ENCODE data around the gene BNC2. TPM values are rescaled to one million over a fixed set of nuclear protein-coding genes. Genes with fewer than 3 reads are reported as not detected.

Gene BNC2
- total RNA-seq, 1 experiment from 2014 or later = 4.9 TPM

DNA sequence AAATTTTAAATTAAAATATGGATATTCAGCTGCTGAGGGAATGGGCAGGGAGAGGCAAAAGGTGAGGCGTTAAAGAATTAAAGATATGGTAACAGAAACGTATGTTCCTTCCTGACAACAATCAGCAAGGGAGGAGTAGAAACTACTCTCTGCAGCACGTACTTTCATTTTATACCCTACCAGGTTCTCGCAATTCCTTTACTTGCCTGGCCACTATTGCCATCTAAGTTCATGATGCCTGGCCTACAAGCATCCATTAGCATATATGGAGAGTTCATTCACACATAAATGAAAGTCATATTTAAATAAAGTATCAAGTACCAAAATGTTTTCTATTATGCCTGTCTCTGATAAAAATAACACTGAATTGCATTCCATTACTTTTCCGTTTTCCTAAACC is 125.1 kb downstream of the BNC2 start:
- Histone ChIP-seq H3K9me3 (replicated peaks) (no peaks in the 10 kb centered on the region), H3K4me3 (no peak overlapping the region), H3K4me1 (replicated peaks) (no peaks in the 10 kb centered on the region), H3K27ac (no peak overlapping the region), H3K27me3 (replicated peaks) (no peaks in the 10 kb centered on the region), H3K36me3 (no peaks in the 10 kb centered on the region)
- DNase-seq (ENCODE audit: low read depth in 1 of 2, low spot score in 2 of 2) = no peak

DNA sequence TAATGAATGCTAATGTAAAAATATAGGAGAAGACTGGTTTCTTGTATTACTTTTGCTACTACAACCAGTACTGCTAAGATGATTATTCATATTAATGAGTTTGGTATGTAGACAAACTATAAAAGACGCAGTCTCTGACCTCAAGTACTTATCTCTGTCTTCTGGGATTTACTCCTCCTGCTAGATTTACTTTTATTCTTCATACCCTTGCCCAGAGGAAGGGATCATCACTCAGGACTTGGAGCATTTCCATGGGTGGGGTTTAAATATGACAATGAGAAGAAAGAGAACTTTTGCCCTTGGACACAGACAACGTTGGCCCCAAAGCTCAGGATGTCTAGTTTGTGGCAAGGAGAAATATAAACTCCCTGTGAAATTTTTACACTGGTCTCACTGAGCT is 126.1 kb downstream of the BNC2 start:
- Histone ChIP-seq H3K27ac (no peak overlapping the region), H3K4me1 (replicated peaks) (no peaks in the 10 kb centered on the region)
- no peak for DNase-seq (ENCODE audit: low read depth in 1 of 2, low spot score in 2 of 2)

GRCh38 chr9:16743375-16743774 is 127.1 kb downstream of the BNC2 start:
- DNase-seq (ENCODE audit: low read depth in 1 of 2, low spot score in 2 of 2) = no peak
- Histone ChIP-seq H3K4me3 (no peak overlapping the region), H3K27me3 (replicated peaks) (no peaks in the 10 kb centered on the region), H3K4me1 (replicated peaks) (no peaks in the 10 kb centered on the region), H3K27ac (no peak overlapping the region), H3K36me3 (no peaks in the 10 kb centered on the region), H3K9me3 (replicated peaks) (no peaks in the 10 kb centered on the region)

More for the DNA sequence above, 126.1 kb downstream of the BNC2 start:
- Histone ChIP-seq H3K4me3 (no peak overlapping the region), H3K9me3 (replicated peaks) (no peaks in the 10 kb centered on the region), H3K27me3 (replicated peaks) (no peaks in the 10 kb centered on the region), H3K36me3 (no peaks in the 10 kb centered on the region)

DNA sequence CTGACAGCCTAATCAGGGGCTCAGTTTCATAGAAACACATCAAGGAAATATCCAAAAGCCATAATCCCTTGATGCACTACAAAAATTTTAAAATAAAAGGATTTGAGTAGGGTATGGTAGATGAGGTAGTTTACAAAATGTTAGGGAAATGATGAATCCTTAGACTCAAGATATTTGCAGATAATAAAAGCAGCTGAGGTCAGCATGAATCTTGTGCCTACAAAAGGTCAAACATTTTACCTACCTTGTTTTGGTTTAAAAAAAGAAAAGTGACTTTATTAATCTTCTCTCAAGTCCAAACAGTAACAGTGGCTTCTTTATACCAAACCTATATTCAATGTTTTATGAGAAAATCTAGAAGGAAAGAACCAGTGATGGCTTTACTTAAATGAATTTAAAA is 135.5 kb downstream of the BNC2 start:
- Histone ChIP-seq H3K4me1 (replicated peaks) (no peaks in the 10 kb centered on the region), H3K4me3 (no peak overlapping the region), H3K27ac (no peak overlapping the region), H3K27me3 (replicated peaks) (no peaks in the 10 kb centered on the region), H3K36me3 (no peaks in the 10 kb centered on the region), H3K9me3 (replicated peaks) (no peaks in the 10 kb centered on the region)
- DNase-seq (ENCODE audit: low read depth in 1 of 2, low spot score in 2 of 2) = no peak

- Histone ChIP-seq H3K9me3 (replicated peaks) (no peaks in the 10 kb centered on the region), H3K4me3 (no peak overlapping the region), H3K36me3 (no peaks in the 10 kb centered on the region)
Measured at GRCh38 chr9:16732546-16732945, 137.9 kb downstream of the BNC2 start.

DNA sequence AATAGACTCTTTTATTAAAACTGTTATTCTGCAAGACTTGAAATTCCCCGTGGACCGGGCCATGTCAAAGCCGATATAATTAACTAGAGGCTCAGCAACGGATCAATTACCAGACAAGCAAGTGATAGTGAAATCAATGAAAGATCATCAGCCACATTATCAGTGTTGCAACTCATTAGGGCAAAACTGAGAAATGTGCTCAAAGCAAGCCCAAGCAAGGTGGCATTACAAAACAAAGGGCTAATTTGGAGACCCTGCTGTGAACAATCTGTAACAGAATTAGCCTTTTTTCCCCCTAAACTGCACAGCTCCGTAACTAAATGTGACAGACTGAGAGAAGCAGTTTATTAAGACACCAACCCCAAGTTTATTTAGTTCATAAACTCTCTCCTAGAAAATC is 140.3 kb downstream of the BNC2 start:
- no peaks in the 10 kb centered on the region for H3K27me3 ChIP-seq (replicated peaks)
- no peak overlapping the region for H3K27ac ChIP-seq
- no peaks in the 10 kb centered on the region for H3K9me3 ChIP-seq (replicated peaks)

More at GRCh38 chr9:16732546-16732945, 137.9 kb downstream of the BNC2 start:
- H3K27me3 ChIP-seq (replicated peaks) = no peaks in the 10 kb centered on the region
- no peak for DNase-seq (ENCODE audit: low read depth in 1 of 2, low spot score in 2 of 2)
- H3K27ac ChIP-seq = no peak overlapping the region
- H3K4me1 ChIP-seq (replicated peaks) = peaks cover 16% of the 10 kb centered on the region; the same call in 1 of the 2 replicates

GRCh38 chr9:16729651-16730050 is 140.8 kb downstream of the BNC2 start:
- H3K27ac ChIP-seq = no peak overlapping the region
- no peaks in the 10 kb centered on the region for H3K36me3 ChIP-seq
- H3K4me1 ChIP-seq (replicated peaks) = peaks cover 29% of the 10 kb centered on the region; the same call in 1 of the 2 replicates
- no peak for DNase-seq (ENCODE audit: low read depth in 1 of 2, low spot score in 2 of 2)
- H3K4me3 ChIP-seq = no peak overlapping the region
- no peaks in the 10 kb centered on the region for H3K9me3 ChIP-seq (replicated peaks)
- H3K27me3 ChIP-seq (replicated peaks) = no peaks in the 10 kb centered on the region

More for the DNA sequence above, 140.3 kb downstream of the BNC2 start:
- Histone ChIP-seq H3K36me3 (no peaks in the 10 kb centered on the region), H3K4me1 (replicated peaks) (peaks cover 25% of the 10 kb centered on the region; the same call in 1 of the 2 replicates), H3K4me3 (no peak overlapping the region)
- DNase-seq (ENCODE audit: low read depth in 1 of 2, low spot score in 2 of 2) = no peak

- no peaks in the 10 kb centered on the region for H3K36me3 ChIP-seq
- H3K9me3 ChIP-seq (replicated peaks) = no peaks in the 10 kb centered on the region
- no peak overlapping the region; the same call in 1 of the 2 replicates for H3K4me3 ChIP-seq
- peaks cover 30% of the 10 kb centered on the region for H3K4me1 ChIP-seq (replicated peaks)
- H3K27me3 ChIP-seq (replicated peaks) = no peaks in the 10 kb centered on the region
- no peak overlapping the region for H3K27ac ChIP-seq
- DNase-seq (ENCODE audit: low read depth in 1 of 2, low spot score in 2 of 2) = no peak
Measured at GRCh38 chr9:16728137-16728508, 142.3 kb downstream of the BNC2 start.

- H3K4me1 ChIP-seq (replicated peaks) = peaks cover 35% of the 10 kb centered on the region
- peak overlapping the region; percentile 61 for H3K4me3 ChIP-seq
- no peaks in the 10 kb centered on the region for H3K36me3 ChIP-seq
- peak in 1 of 2 experiments; percentile 54 for DNase-seq (ENCODE audit: low read depth in 1 of 2, low spot score in 2 of 2)
- no peaks in the 10 kb centered on the region for H3K27me3 ChIP-seq (replicated peaks)
- H3K9me3 ChIP-seq (replicated peaks) = no peaks in the 10 kb centered on the region
- peak overlapping the region; percentile 87 for H3K27ac ChIP-seq
Measured at GRCh38 chr9:16727452-16728136, 142.9 kb downstream of the BNC2 start.

GRCh38 chr9:16726718-16727451 is 143.6 kb downstream of the BNC2 start:
- Histone ChIP-seq H3K27ac (peak overlapping the region; percentile 87), H3K36me3 (no peaks in the 10 kb centered on the region), H3K9me3 (replicated peaks) (no peaks in the 10 kb centered on the region), H3K4me1 (replicated peaks) (peaks cover 42% of the 10 kb centered on the region), H3K4me3 (peak overlapping the region; percentile 61), H3K27me3 (replicated peaks) (no peaks in the 10 kb centered on the region)
- peak; percentile 53 to 71 for DNase-seq (ENCODE audit: low read depth in 1 of 2, low spot score in 2 of 2)

DNA sequence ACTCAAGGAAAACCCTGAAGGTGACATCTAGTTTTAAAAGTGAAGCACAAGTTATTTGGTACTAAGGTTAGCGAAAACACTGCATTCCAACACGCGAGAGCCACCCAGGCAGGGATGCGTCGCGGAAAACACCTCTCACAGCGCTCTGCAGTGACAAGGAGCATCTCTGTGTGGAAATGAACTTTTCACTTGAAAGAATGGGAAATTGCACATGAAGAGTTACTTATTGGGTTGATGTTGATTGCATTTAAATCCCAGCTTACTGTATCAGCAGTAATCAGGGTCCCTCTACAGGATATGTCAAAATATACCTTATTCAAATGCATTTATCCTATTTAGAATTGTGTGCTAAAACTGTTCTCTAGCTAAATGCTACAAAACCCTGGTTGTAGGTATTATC is 144.4 kb downstream of the BNC2 start:
- DNase-seq (ENCODE audit: low read depth in 1 of 2, low spot score in 2 of 2) = peak in 1 of 2 experiments; percentile 52
- no peaks in the 10 kb centered on the region for H3K9me3 ChIP-seq (replicated peaks)
- peak overlapping the region; percentile 61 for H3K4me3 ChIP-seq
- H3K27me3 ChIP-seq (replicated peaks) = no peaks in the 10 kb centered on the region
- peaks cover 51% of the 10 kb centered on the region for H3K4me1 ChIP-seq (replicated peaks)
- H3K36me3 ChIP-seq = no peaks in the 10 kb centered on the region
- H3K27ac ChIP-seq = peak overlapping the region; percentile 19; the same call in 1 of the 2 replicates

GRCh38 chr9:16725066-16725465 is 145.4 kb downstream of the BNC2 start:
- H3K27ac ChIP-seq = peak overlapping the region; percentile 19; the same call in 1 of the 2 replicates
- peaks cover 61% of the 10 kb centered on the region for H3K4me1 ChIP-seq (replicated peaks)
- no peak overlapping the region for H3K4me3 ChIP-seq

GRCh38 chr9:16721972-16722371 is 148.5 kb downstream of the BNC2 start:
- no peaks in the 10 kb centered on the region for H3K36me3 ChIP-seq
- H3K27me3 ChIP-seq (replicated peaks) = no peaks in the 10 kb centered on the region
- peak overlapping the region; percentile 14; the same call in 1 of the 2 replicates for H3K4me3 ChIP-seq
- H3K9me3 ChIP-seq (replicated peaks) = no peaks in the 10 kb centered on the region
- peaks cover 61% of the 10 kb centered on the region for H3K4me1 ChIP-seq (replicated peaks)
- peak overlapping the region; percentile 64 for H3K27ac ChIP-seq
- peak; percentile 43 to 53 for DNase-seq (ENCODE audit: low read depth in 1 of 2, low spot score in 2 of 2)

More at GRCh38 chr9:16725066-16725465, 145.4 kb downstream of the BNC2 start:
- H3K36me3 ChIP-seq = no peaks in the 10 kb centered on the region
- DNase-seq (ENCODE audit: low read depth in 1 of 2, low spot score in 2 of 2) = no peak
- no peaks in the 10 kb centered on the region for H3K27me3 ChIP-seq (replicated peaks)
- no peaks in the 10 kb centered on the region for H3K9me3 ChIP-seq (replicated peaks)

- Histone ChIP-seq H3K9me3 (replicated peaks) (no peaks in the 10 kb centered on the region), H3K4me3 (no peak overlapping the region), H3K4me1 (replicated peaks) (peaks cover 54% of the 10 kb centered on the region), H3K36me3 (no peaks in the 10 kb centered on the region), H3K27ac (peak overlapping the region; percentile 64), H3K27me3 (replicated peaks) (no peaks in the 10 kb centered on the region)
- no peak for DNase-seq (ENCODE audit: low read depth in 1 of 2, low spot score in 2 of 2)
Measured at GRCh38 chr9:16720386-16720785, 150.1 kb downstream of the BNC2 start.

Measured in SJSA1 (cell line).